Vagina (tissue), 2 donors: Measurements from ENCODE around the gene GPC5.

Source experiments
- POLR2A ChIP-seq, 2 donors: fragments of 450-650 bp; IDR thresholded peaks; one replicate each; pipeline ENCODE4 v1.6.1; 2017; ENCODE audit warnings: antibody characterized with exemption in 2 of 2, mild to moderate bottlenecking in 2 of 2, moderate library complexity in 2 of 2
- POLR2AphosphoS5 ChIP-seq, 2 donors: sonication (generic); formaldehyde crosslinking; IDR thresholded peaks; one replicate each; pipeline ENCODE4 v1.9.0; 2017; ENCODE audit warnings: antibody characterized with exemption in 2 of 2, mild to moderate bottlenecking in 2 of 2, low read depth in 1 of 2; ENCODE audit not compliant: insufficient read depth in 1 of 2
- TF ChIP-seq, protein P1 (sequence below), 3 experiments: fragments of 450-650 bp in 2 of 3; fragments of 200-600 bp in 1 of 3; sonication (generic) in 1 of 3; IDR thresholded peaks; one replicate each; pipeline ENCODE4 v1.5.1; 2017 to 2019; ENCODE audit warnings: antibody characterized with exemption in 3 of 3, mild to moderate bottlenecking in 2 of 3, moderate library complexity in 2 of 3

GRCh38 chr13:91464336-91464735 is 65.9 kb downstream of the GPC5 start:
- TF ChIP-seq, protein P1, sequence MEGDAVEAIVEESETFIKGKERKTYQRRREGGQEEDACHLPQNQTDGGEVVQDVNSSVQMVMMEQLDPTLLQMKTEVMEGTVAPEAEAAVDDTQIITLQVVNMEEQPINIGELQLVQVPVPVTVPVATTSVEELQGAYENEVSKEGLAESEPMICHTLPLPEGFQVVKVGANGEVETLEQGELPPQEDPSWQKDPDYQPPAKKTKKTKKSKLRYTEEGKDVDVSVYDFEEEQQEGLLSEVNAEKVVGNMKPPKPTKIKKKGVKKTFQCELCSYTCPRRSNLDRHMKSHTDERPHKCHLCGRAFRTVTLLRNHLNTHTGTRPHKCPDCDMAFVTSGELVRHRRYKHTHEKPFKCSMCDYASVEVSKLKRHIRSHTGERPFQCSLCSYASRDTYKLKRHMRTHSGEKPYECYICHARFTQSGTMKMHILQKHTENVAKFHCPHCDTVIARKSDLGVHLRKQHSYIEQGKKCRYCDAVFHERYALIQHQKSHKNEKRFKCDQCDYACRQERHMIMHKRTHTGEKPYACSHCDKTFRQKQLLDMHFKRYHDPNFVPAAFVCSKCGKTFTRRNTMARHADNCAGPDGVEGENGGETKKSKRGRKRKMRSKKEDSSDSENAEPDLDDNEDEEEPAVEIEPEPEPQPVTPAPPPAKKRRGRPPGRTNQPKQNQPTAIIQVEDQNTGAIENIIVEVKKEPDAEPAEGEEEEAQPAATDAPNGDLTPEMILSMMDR (IDR thresholded peaks at IDR 0.05): no peak
- TF ChIP-seq POLR2A (IDR thresholded peaks at IDR 0.05) (no peak), POLR2AphosphoS5 (IDR thresholded peaks at IDR 0.05; ENCODE audit: insufficient read depth in 1 of 2, low read depth in 1 of 2) (no peak)
